HEK293 (cell line): ENCODE measurements around the gene SRL.

ENCODE experiments used
- CTCF ChIA-PET: fragments of 350-600 bp; formaldehyde crosslinking; extraction: SDS; loops from one replicate; lab custom pipeline; 2021; ENCODE audit warnings: antibody characterized with exemption; lab: Yijun Ruan, JAX
- POLR2A ChIA-PET: fragments of 300-600 bp; formaldehyde crosslinking; extraction: SDS; loops from one replicate; lab custom pipeline; 2020; ENCODE audit warnings: antibody characterized with exemption, inconsistent platforms; lab: Yijun Ruan, JAX
- H3K27ac ChIP-seq: fragments of 200-500 bp; sonication (Bioruptor generic); 2 replicates; pipeline ENCODE4 v1.5.1; 2014; ENCODE audit warnings: low read depth, low read length, control low read depth, inconsistent platforms; ENCODE audit errors: extremely low read depth
- H3K36me3 ChIP-seq, 2 experiments: fragments of 200-500 bp in 1 of 2; sonication (Bioruptor generic) in 1 of 2; 1 replicate in 1 of 2; 2 replicates in 1 of 2; pipeline ENCODE4 v1.5.1; 2014 to 2017; ENCODE audit warnings: inconsistent platforms in 2 of 2, low read length in 2 of 2; ENCODE audit not compliant: control insufficient read depth in 2 of 2, insufficient read depth in 1 of 2
- H3K4me1 ChIP-seq: fragments of 200-500 bp; sonication (Bioruptor generic); 2 replicates; pipeline ENCODE4 v1.5.1; 2014; ENCODE audit warnings: mild to moderate bottlenecking, low read length, inconsistent platforms; ENCODE audit not compliant: control insufficient read depth, insufficient read depth
- H3K4me3 ChIP-seq: 2 replicates; pipeline ENCODE4 v1.5.1; 2011; ENCODE audit warnings: low read depth, mild to moderate bottlenecking, control low read depth, low read length, moderate library complexity
- H3K9me3 ChIP-seq: fragments of 200-500 bp; sonication (Bioruptor generic); 2 replicates; pipeline ENCODE4 v1.5.1; 2014; ENCODE audit warnings: low read depth, low read length, inconsistent platforms; ENCODE audit not compliant: control insufficient read depth, insufficient read depth
- KLF16 ChIP-seq: fragments of 450-650 bp; formaldehyde crosslinking; IDR thresholded peaks from 2 replicates; pipeline ENCODE4 v1.5.1; 2017; ENCODE audit warnings: missing biosample characterization, missing genetic modification characterization
- ZIC2 ChIP-seq: fragments of 450-650 bp; formaldehyde crosslinking; IDR thresholded peaks from 2 replicates; pipeline ENCODE4 v1.5.1; 2016; ENCODE audit warnings: missing biosample characterization, missing genetic modification characterization
- ZNF114 ChIP-seq: fragments of 450-650 bp; formaldehyde crosslinking; IDR thresholded peaks from 2 replicates; pipeline ENCODE4 v1.5.0; 2017; ENCODE audit warnings: missing biosample characterization, missing genetic modification characterization
- ZNF121 ChIP-seq: fragments of 450-650 bp; formaldehyde crosslinking; IDR thresholded peaks from 2 replicates; pipeline ENCODE4 v1.5.1; 2016; ENCODE audit warnings: missing biosample characterization, missing genetic modification characterization
- ZNF155 ChIP-seq: fragments of 450-650 bp; formaldehyde crosslinking; IDR thresholded peaks from 2 replicates; pipeline ENCODE4 v1.5.1; 2016; ENCODE audit warnings: missing biosample characterization, missing genetic modification characterization
- ZNF248 ChIP-seq: fragments of 450-650 bp; formaldehyde crosslinking; IDR thresholded peaks from 2 replicates; pipeline ENCODE4 v1.5.1; 2017; ENCODE audit warnings: missing biosample characterization, missing genetic modification characterization
- ZNF423 ChIP-seq: fragments of 450-650 bp; formaldehyde crosslinking; IDR thresholded peaks from 2 replicates; pipeline ENCODE4 v1.5.1; 2016; ENCODE audit warnings: missing biosample characterization, missing genetic modification characterization
- ZNF433 ChIP-seq: fragments of 450-650 bp; formaldehyde crosslinking; IDR thresholded peaks from 2 replicates; pipeline ENCODE4 v1.5.1; 2016; ENCODE audit warnings: missing biosample characterization, missing genetic modification characterization, low read depth
- ZNF555 ChIP-seq: fragments of 450-650 bp; formaldehyde crosslinking; conservative IDR thresholded peaks from 2 replicates; pipeline ENCODE4 v1.5.1; 2017; ENCODE audit warnings: missing biosample characterization, mild to moderate bottlenecking, missing genetic modification characterization, inconsistent platforms
- ZNF585B ChIP-seq: fragments of 450-650 bp; formaldehyde crosslinking; IDR thresholded peaks from 2 replicates; pipeline ENCODE4 v1.5.1; 2016; ENCODE audit warnings: missing biosample characterization, missing genetic modification characterization
- ZNF768 ChIP-seq: fragments of 450-650 bp; formaldehyde crosslinking; IDR thresholded peaks from 2 replicates; pipeline ENCODE4 v1.5.1; 2018; ENCODE audit warnings: missing biosample characterization, mild to moderate bottlenecking, missing genetic modification characterization
- TF ChIP-seq, protein P1 (sequence below): fragments of 450-650 bp; formaldehyde crosslinking; IDR thresholded peaks from 2 replicates; pipeline ENCODE4 v1.5.1; 2016; ENCODE audit warnings: missing biosample characterization, missing genetic modification characterization
- TF ChIP-seq, protein P2 (sequence below): fragments of 450-650 bp; formaldehyde crosslinking; IDR thresholded peaks from 2 replicates; pipeline ENCODE4 v1.5.1; 2016; ENCODE audit warnings: missing biosample characterization, missing genetic modification characterization
- TF ChIP-seq, protein P3 (sequence below): fragments of 450-650 bp; formaldehyde crosslinking; IDR thresholded peaks from 2 replicates; pipeline ENCODE4 v1.5.1; 2017; ENCODE audit warnings: missing biosample characterization, missing genetic modification characterization
- TF ChIP-seq, protein P4 (sequence below): fragments of 450-650 bp; formaldehyde crosslinking; IDR thresholded peaks from 2 replicates; pipeline ENCODE4 v1.5.1; 2016; ENCODE audit warnings: missing biosample characterization, missing genetic modification characterization

The SRL gene

DNA sequence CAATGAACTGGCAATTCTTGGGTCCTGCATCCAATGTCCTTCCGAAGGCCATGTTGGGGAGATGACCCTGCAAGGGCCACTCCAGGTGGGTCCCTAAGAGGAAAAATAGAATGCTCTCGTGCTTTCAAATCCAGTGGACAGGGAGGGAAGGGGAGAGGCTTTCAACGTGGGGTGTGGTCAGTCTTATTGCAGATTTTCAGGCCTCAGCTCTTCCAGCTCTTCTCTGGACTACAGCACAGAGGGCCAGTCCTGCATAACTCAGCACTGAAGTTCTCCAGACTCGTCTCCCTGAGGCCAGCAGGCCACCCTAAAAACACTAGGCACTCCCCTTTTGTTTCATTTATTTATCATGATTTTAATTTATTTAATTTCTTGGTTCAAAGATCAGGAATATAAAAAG is 43.1 kb downstream of the SRL start:
- POLR2A ChIA-PET = interaction anchor here (1.1 kb wide), 1 partner anchor 55 kb away, joined by 6 read pairs; no protein-coding TSS in a partner anchor
- CTCF ChIA-PET = interaction anchor here (0.6 to 7.2 kb wide), 6 partner anchors 54 to 525 kb away, joined by 3 to 73 read pairs (median 4); no protein-coding TSS in a partner anchor
- no peak overlapping the region for H3K4me3 ChIP-seq
- H3K27ac ChIP-seq = no peak overlapping the region
- H3K9me3 ChIP-seq = no peaks in the 10 kb centered on the region
- TF ChIP-seq, protein P1, sequence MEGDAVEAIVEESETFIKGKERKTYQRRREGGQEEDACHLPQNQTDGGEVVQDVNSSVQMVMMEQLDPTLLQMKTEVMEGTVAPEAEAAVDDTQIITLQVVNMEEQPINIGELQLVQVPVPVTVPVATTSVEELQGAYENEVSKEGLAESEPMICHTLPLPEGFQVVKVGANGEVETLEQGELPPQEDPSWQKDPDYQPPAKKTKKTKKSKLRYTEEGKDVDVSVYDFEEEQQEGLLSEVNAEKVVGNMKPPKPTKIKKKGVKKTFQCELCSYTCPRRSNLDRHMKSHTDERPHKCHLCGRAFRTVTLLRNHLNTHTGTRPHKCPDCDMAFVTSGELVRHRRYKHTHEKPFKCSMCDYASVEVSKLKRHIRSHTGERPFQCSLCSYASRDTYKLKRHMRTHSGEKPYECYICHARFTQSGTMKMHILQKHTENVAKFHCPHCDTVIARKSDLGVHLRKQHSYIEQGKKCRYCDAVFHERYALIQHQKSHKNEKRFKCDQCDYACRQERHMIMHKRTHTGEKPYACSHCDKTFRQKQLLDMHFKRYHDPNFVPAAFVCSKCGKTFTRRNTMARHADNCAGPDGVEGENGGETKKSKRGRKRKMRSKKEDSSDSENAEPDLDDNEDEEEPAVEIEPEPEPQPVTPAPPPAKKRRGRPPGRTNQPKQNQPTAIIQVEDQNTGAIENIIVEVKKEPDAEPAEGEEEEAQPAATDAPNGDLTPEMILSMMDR (tag by site-specific recombination) = no peak
- H3K4me1 ChIP-seq = no peaks in the 10 kb centered on the region
- H3K36me3 ChIP-seq = no peaks in the 10 kb centered on the region

DNA sequence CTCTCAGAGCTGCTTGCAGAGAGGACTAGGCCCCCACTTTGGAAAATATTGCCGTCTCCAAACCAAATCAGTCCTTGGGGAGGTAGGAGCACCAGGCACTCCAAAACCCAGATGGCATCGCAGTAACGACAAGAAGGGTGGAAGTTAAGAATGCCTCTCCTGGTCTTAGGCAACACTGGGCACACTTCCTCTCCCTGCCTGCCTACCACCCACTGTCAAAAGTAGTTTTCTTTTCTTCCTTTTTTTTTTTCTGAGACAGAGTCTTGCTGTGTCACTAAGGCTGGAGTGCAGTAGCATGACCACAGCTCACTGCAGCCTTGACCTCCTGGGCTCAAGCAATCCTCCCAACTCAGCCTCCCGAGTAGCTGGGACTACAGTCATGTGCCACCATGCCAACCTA is 47.2 kb downstream of the SRL start:
- Histone ChIP-seq H3K4me3 (no peak overlapping the region), H3K27ac (no peak overlapping the region), H3K36me3 (no peaks in the 10 kb centered on the region), H3K9me3 (no peaks in the 10 kb centered on the region), H3K4me1 (no peaks in the 10 kb centered on the region)
- CTCF ChIA-PET = interaction anchor here (1.3 kb wide), 1 partner anchor 59 kb away, joined by 6 read pairs; no protein-coding TSS in a partner anchor
- POLR2A ChIA-PET = interaction anchor here (0.5 kb wide), 1 partner anchor 203 kb away, joined by 8 read pairs; no protein-coding TSS in a partner anchor
- peak; percentile 67 for TF ChIP-seq ZIC2 (tag by site-specific recombination)
- no peak for TF ChIP-seq ZNF248
- no peak for TF ChIP-seq ZNF155 (tag by site-specific recombination)
- no peak for TF ChIP-seq ZNF555 (tag by site-specific recombination)

DNA sequence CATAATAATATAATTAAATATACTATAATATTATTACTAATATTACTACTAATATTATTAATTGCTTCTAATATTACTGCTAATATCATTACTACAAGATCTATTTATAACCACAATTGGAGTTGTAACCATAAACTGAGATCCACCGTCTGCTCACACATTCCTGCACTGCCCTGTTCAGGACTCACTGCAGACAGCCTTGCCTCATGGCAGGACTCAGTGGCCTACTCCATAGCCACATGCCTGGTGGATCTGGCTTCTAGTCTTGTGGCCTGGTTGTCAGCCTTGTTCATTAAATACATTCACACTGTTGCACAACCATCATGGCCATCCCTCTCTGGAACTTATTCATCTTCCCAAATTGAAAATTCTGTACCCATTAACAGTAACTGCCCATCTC is 48.0 kb downstream of the SRL start:
- Histone ChIP-seq H3K4me3 (no peak overlapping the region), H3K9me3 (no peaks in the 10 kb centered on the region), H3K4me1 (no peaks in the 10 kb centered on the region), H3K36me3 (no peaks in the 10 kb centered on the region), H3K27ac (no peak overlapping the region)
- TF ChIP-seq ZNF114 (tag by site-specific recombination) (no peak), ZNF423 (tag by site-specific recombination) (no peak), ZNF585B (tag by site-specific recombination) (no peak), ZNF121 (tag by site-specific recombination) (no peak), ZNF433 (tag by site-specific recombination) (no peak), KLF16 (tag by site-specific recombination) (no peak), ZNF768 (tag by site-specific recombination) (no peak)
- TF ChIP-seq, protein P2, sequence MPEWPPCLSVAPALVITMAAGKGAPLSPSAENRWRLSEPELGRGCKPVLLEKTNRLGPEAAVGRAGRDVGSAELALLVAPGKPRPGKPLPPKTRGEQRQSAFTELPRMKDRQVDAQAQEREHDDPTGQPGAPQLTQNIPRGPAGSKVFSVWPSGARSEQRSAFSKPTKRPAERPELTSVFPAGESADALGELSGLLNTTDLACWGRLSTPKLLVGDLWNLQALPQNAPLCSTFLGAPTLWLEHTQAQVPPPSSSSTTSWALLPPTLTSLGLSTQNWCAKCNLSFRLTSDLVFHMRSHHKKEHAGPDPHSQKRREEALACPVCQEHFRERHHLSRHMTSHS (tag by site-specific recombination) = no peak
- TF ChIP-seq, protein P3, sequence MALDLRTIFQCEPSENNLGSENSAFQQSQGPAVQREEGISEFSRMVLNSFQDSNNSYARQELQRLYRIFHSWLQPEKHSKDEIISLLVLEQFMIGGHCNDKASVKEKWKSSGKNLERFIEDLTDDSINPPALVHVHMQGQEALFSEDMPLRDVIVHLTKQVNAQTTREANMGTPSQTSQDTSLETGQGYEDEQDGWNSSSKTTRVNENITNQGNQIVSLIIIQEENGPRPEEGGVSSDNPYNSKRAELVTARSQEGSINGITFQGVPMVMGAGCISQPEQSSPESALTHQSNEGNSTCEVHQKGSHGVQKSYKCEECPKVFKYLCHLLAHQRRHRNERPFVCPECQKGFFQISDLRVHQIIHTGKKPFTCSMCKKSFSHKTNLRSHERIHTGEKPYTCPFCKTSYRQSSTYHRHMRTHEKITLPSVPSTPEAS = no peak
- TF ChIP-seq, protein P4, sequence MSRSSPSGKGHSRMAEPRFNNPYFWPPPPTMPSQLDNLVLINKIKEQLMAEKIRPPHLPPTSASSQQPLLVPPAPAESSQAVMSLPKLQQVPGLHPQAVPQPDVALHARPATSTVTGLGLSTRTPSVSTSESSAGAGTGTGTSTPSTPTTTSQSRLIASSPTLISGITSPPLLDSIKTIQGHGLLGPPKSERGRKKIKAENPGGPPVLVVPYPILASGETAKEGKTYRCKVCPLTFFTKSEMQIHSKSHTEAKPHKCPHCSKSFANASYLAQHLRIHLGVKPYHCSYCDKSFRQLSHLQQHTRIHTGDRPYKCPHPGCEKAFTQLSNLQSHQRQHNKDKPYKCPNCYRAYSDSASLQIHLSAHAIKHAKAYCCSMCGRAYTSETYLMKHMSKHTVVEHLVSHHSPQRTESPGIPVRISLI (tag by site-specific recombination) = no peak
- CTCF ChIA-PET = interaction anchor here (0.8 to 2.8 kb wide), 2 partner anchors 60 to 117 kb away, joined by 4 to 22 read pairs; no protein-coding TSS in a partner anchor
- POLR2A ChIA-PET = interaction anchor here (0.5 kb wide), 1 partner anchor 202 kb away, joined by 8 read pairs; no protein-coding TSS in a partner anchor
